H1 (cell line): Measurements from ENCODE around the gene ZBTB7A. TPM values are rescaled to one million over a fixed set of nuclear protein-coding genes. Genes with fewer than 3 reads are reported as not detected.
A peak's percentile ranks its signal among the peaks of the same experiment; 100 is the strongest.

Experiments
- CTCF ChIA-PET: fragments of 300-600 bp; sonication (Branson Sonifier 250); formaldehyde crosslinking; loops from one replicate; lab custom pipeline; 2021; ENCODE audit not compliant: partially characterized antibody; lab: Charles Lee
- POLR2A ChIA-PET: fragments of 300-600 bp; sonication (Branson Sonifier 250); formaldehyde crosslinking; loops from one replicate; lab custom pipeline; 2021; ENCODE audit warnings: inconsistent platforms; ENCODE audit not compliant: partially characterized antibody; lab: Charles Lee
- DNase-seq, 2 experiments: peaks; one replicate each; pipeline versions ENCODE4 v3.0.0 to v3.0.0-alpha.2; 2010 to 2022; ENCODE audit warnings: low spot score in 2 of 2, low read depth in 1 of 2, mixed read lengths in 1 of 2
- FAIRE-seq: peaks from 2 replicates; lab custom pipeline; 2011; peaks lifted over from hg19 to GRCh38; lab: Jason Lieb, UNC
- H2AFZ ChIP-seq: 2 replicates; pipeline ENCODE4 v1.8.1; 2012; ENCODE audit warnings: low read length, inconsistent platforms
- H2AK5ac ChIP-seq: 2 replicates; pipeline ENCODE4 v1.6.1; 2013; ENCODE audit warnings: low read depth, low read length
- H2BK120ac ChIP-seq: replicated peaks from 2 replicates; pipeline ENCODE3; 2013; ENCODE audit warnings: low read depth, low read length, inconsistent platforms
- H2BK12ac ChIP-seq: 2 replicates; pipeline ENCODE4 v1.6.1; 2013; ENCODE audit warnings: low read depth, low read length
- H2BK15ac ChIP-seq: 2 replicates; pipeline ENCODE4 v1.6.1; 2013; ENCODE audit warnings: low read length
- H2BK20ac ChIP-seq: 2 replicates; pipeline ENCODE4 v1.6.1; 2013; ENCODE audit warnings: low read length
- H2BK5ac ChIP-seq: 2 replicates; pipeline ENCODE4 v1.6.1; 2013; ENCODE audit warnings: low read depth, low read length
- H3K14ac ChIP-seq: 2 replicates; pipeline ENCODE4 v1.6.1; 2013; ENCODE audit warnings: inconsistent platforms; ENCODE audit not compliant: insufficient read length
- H3K18ac ChIP-seq: 2 replicates; pipeline ENCODE4 v1.6.1; 2013; ENCODE audit warnings: low read length; ENCODE audit errors: extremely low read depth
- H3K23ac ChIP-seq: 2 replicates; pipeline ENCODE4 v1.6.1; 2013; ENCODE audit warnings: inconsistent platforms; ENCODE audit not compliant: insufficient read length
- H3K23me2 ChIP-seq: 2 replicates; pipeline ENCODE4 v1.6.1; 2013; ENCODE audit warnings: low read depth, low read length
- H3K27ac ChIP-seq: 2 replicates; pipeline ENCODE4 v1.6.1; 2011; ENCODE audit warnings: low read depth, low read length, inconsistent platforms
- H3K27me3 ChIP-seq, 4 experiments: replicated peaks in 1 of 4; 1 replicate in 1 of 4; 2 replicates in 3 of 4; pipeline versions ENCODE4 v1.6.1 to v1.8.1; 2011 to 2013; ENCODE audit warnings: low read length in 3 of 4, mild to moderate bottlenecking in 3 of 4, inconsistent platforms in 2 of 4, mixed read lengths in 2 of 4, moderate library complexity in 1 of 4; ENCODE audit not compliant: control insufficient read depth in 3 of 4, insufficient read depth in 3 of 4; ENCODE audit errors: extremely low read depth in 1 of 4
- H3K36me3 ChIP-seq, 4 experiments: 2 replicates each; pipeline versions ENCODE4 v1.6.1 to v1.8.1; 2011 to 2013; ENCODE audit warnings: mild to moderate bottlenecking in 4 of 4, low read length in 3 of 4, moderate library complexity in 2 of 4, control low read depth in 1 of 4, inconsistent platforms in 1 of 4; ENCODE audit not compliant: insufficient read depth in 4 of 4, control insufficient read depth in 2 of 4
- H3K4ac ChIP-seq: replicated peaks from 2 replicates; pipeline ENCODE3; 2013; ENCODE audit warnings: low read length, low read depth, mixed read lengths, inconsistent platforms; ENCODE audit not compliant: insufficient read length
- H3K4me1 ChIP-seq, 4 experiments: replicated peaks in 1 of 4; 1 replicate in 1 of 4; 2 replicates in 3 of 4; pipeline versions ENCODE4 v1.6.1 to v1.8.1; 2011 to 2013; ENCODE audit warnings: low read length in 3 of 4, inconsistent platforms in 2 of 4, mixed read lengths in 1 of 4; ENCODE audit not compliant: insufficient read depth in 4 of 4, control insufficient read depth in 3 of 4
- H3K4me2 ChIP-seq, 2 experiments: 2 replicates each; pipeline versions ENCODE4 v1.6.1 to v1.8.1; 2011 to 2013; ENCODE audit warnings: low read depth in 2 of 2, low read length in 2 of 2, control low read depth in 1 of 2, inconsistent platforms in 1 of 2, mild to moderate bottlenecking in 1 of 2; ENCODE audit not compliant: insufficient read depth in 1 of 2
- H3K4me3 ChIP-seq, 4 experiments: fragments of 200-600, 300-600 bp in 1 of 4; sonication (generic), shearing (Covaris generic), sonication (Bioruptor Twin) in 1 of 4; 2 replicates each; pipeline versions ENCODE4 v1.5.1 to v1.8.1; 2011 to 2016; ENCODE audit warnings: low read length in 4 of 4, low read depth in 3 of 4, control low read depth in 2 of 4, inconsistent platforms in 2 of 4, mild to moderate bottlenecking in 2 of 4, mixed read lengths in 1 of 4, moderate library complexity in 1 of 4; ENCODE audit not compliant: insufficient read depth in 2 of 4; ENCODE audit errors: extremely low read depth in 1 of 4
- H3K56ac ChIP-seq: replicated peaks from 2 replicates; pipeline ENCODE3; 2013; ENCODE audit warnings: low read depth, mild to moderate bottlenecking, mixed read lengths, low read length, inconsistent platforms; ENCODE audit not compliant: insufficient read length
- H3K79me1 ChIP-seq: 2 replicates; pipeline ENCODE4 v1.6.1; 2013; ENCODE audit warnings: low read depth, low read length, control low read depth
- H3K79me2 ChIP-seq, 2 experiments: 2 replicates each; pipeline versions ENCODE4 v1.6.1 to v1.8.1; 2012 to 2013; ENCODE audit warnings: low read length in 2 of 2, mild to moderate bottlenecking in 2 of 2, inconsistent platforms in 1 of 2; ENCODE audit not compliant: insufficient read depth in 2 of 2, control insufficient read depth in 1 of 2
- H3K9ac ChIP-seq, 4 experiments: replicated peaks in 1 of 4; 1 replicate in 1 of 4; 2 replicates in 3 of 4; pipeline versions ENCODE4 v1.6.1 to v1.8.1; 2011 to 2013; ENCODE audit warnings: low read depth in 3 of 4, low read length in 3 of 4, control low read depth in 2 of 4, mild to moderate bottlenecking in 2 of 4, moderate library complexity in 2 of 4, inconsistent platforms in 1 of 4; ENCODE audit errors: extremely low read depth in 1 of 4
- H3K9me3 ChIP-seq, 2 experiments: 2 replicates each; pipeline versions ENCODE4 v1.6.1 to v1.8.1; 2012 to 2013; ENCODE audit warnings: mild to moderate bottlenecking in 2 of 2, moderate library complexity in 2 of 2, control low read depth in 1 of 2, inconsistent platforms in 1 of 2, low read depth in 1 of 2, low read length in 1 of 2, mixed read lengths in 1 of 2; ENCODE audit not compliant: insufficient read depth in 2 of 2
- H4K20me1 ChIP-seq, 2 experiments: replicated peaks in 1 of 2; 2 replicates each; pipeline versions ENCODE3 to v1.8.1; 2011 to 2013; ENCODE audit warnings: inconsistent platforms in 2 of 2, low read length in 2 of 2, mild to moderate bottlenecking in 1 of 2; ENCODE audit not compliant: insufficient read depth in 2 of 2, control insufficient read depth in 1 of 2
- H4K5ac ChIP-seq: 2 replicates; pipeline ENCODE4 v1.6.1; 2013; ENCODE audit warnings: low read length, low read depth, mixed read lengths, inconsistent platforms; ENCODE audit not compliant: insufficient read length
- H4K8ac ChIP-seq: 2 replicates; pipeline ENCODE4 v1.8.0; 2013; ENCODE audit warnings: mild to moderate bottlenecking, moderate library complexity, low read length, inconsistent platforms; ENCODE audit not compliant: insufficient read depth; ENCODE audit errors: extremely low read depth
- H4K91ac ChIP-seq: replicated peaks from 2 replicates; pipeline ENCODE3; 2013; ENCODE audit warnings: low read length, mixed read lengths, inconsistent platforms; ENCODE audit not compliant: insufficient read length
- BRCA1 ChIP-seq: IDR thresholded peaks from 2 replicates; pipeline ENCODE4 v1.6.1; 2012; ENCODE audit warnings: low read depth, low read length, improper control_type of control experiment
- KDM1A ChIP-seq: fragments of 200-600, 300-600 bp; sonication (generic); IDR thresholded peaks from 2 replicates; pipeline ENCODE4 v1.7.1; 2016; ENCODE audit warnings: mild to moderate bottlenecking, low read length, borderline replicate concordance
- POLR2A ChIP-seq, 2 experiments: IDR thresholded peaks; 1 replicate in 1 of 2; 2 replicates in 1 of 2; pipeline ENCODE4 v1.6.1; 2011; ENCODE audit warnings: low read depth in 2 of 2, low read length in 2 of 2, mild to moderate bottlenecking in 2 of 2; ENCODE audit errors: control extremely low read depth in 1 of 2
- WGBS, 2 experiments: shearing (Covaris generic) in 1 of 2; methylation state at CpG; one replicate each; pipeline versions ENCODE4 v1.1.6 to v1.1.7; 2013 to 2015; ENCODE audit warnings: low lambda C conversion rate in 2 of 2, mixed read lengths in 2 of 2, inconsistent platforms in 1 of 2, low coverage in 1 of 2, missing lambda C conversion rate in 1 of 2; ENCODE audit not compliant: insufficient replicate concordance in 2 of 2, insufficient coverage in 1 of 2, insufficient read length in 1 of 2; ENCODE audit errors: extremely low coverage in 1 of 2, missing lambda C conversion rate in 1 of 2; 5-methylcytosine and 5-hydroxymethylcytosine counted together
- polyA plus RNA-seq, 7 experiments: library from polyadenylated mRNA; depleted of rRNA in 3 of 7; stranded (reverse) in 5 of 7; unstranded in 2 of 7; fragments of >200 nt in 5 of 7; fragments of 200-250 nt in 2 of 7; gene quantifications; 1 replicate in 5 of 7; 2 replicates in 1 of 7; 4 replicates in 1 of 7; pipeline versions ENCODE4 v1.2.1 to v1.2.3, GENCODE V29; 2011 to 2013; ENCODE audit warnings: missing spikeins in 2 of 7, mixed read lengths in 2 of 7
- total RNA-seq: library from RNA; stranded (reverse); fragmentation: NEBNext Ultra II Directional; extraction: Animal tissue kit (Norgen Biotek cat#: 25700); gene quantifications from 2 replicates; pipeline ENCODE4 v1.2.1, GENCODE V29; 2021

Gene ZBTB7A
- total and polyA plus RNA-seq, 2 of the 8 experiments (the other 6 are each of a cell fraction or from before 2014, with no cell fraction given), result 5.6 to 17.8 TPM

GRCh38 chr19:4060621-4061177 lies 6.0 kb downstream of the ZBTB7A start:
- Histone ChIP-seq H3K27me3 (no peaks in the 10 kb centered on the region), H3K9me3 (no peaks in the 10 kb centered on the region), H4K8ac (peak overlapping the region; percentile 73; the same call in 1 of the 2 replicates), H2AFZ (no peak overlapping the region), H4K5ac (no peak overlapping the region), H2BK5ac (peak overlapping the region; percentile 71; the same call in 1 of the 2 replicates), H3K4me1 (peaks cover 0 to 39% (median 20%) of the 10 kb centered on the region in 4 experiments; a peak in 5 of 7 replicates), H3K27ac (no peak overlapping the region; the same call in 1 of the 2 replicates), H2AK5ac (no peak overlapping the region), H3K36me3 (no peaks in the 10 kb centered on the region), H2BK12ac (peak overlapping the region; percentile 68; the same call in 1 of the 2 replicates), H3K23ac (no peak overlapping the region), H2BK120ac (no peak overlapping the region), H3K4ac (no peak overlapping the region), H3K4me3 (no peak overlapping the region), H4K20me1 (peaks cover 40 to 42% of the 10 kb centered on the region in 2 experiments), H3K23me2 (peaks cover 4% of the 10 kb centered on the region; the same call in 1 of the 2 replicates), H3K18ac (peak overlapping the region; percentile 78), H3K79me2 (peaks cover 28 to 84% of the 10 kb centered on the region in 2 experiments; a peak in 3 of 4 replicates), H3K14ac (no peak overlapping the region), H3K4me2 (peak overlapping the region in 1 of 2 experiments; percentile 32; a peak in 1 of 4 replicates), H3K79me1 (peaks cover 15% of the 10 kb centered on the region), H2BK15ac (no peak overlapping the region), H3K9ac (no peak overlapping the region), H3K56ac (no peak overlapping the region), H4K91ac (peak overlapping the region; percentile 53), H2BK20ac (no peak overlapping the region)
- no peak for FAIRE-seq
- ChIA-PET POLR2A (interaction anchor here (0.9 to 2.7 kb wide), 6 partner anchors 13 to 75 kb away, joined by 3 to 7 read pairs (median 4); no protein-coding TSS in a partner anchor), CTCF (interaction anchor here (1.7 kb wide), 1 partner anchor 57 kb away, joined by 4 read pairs; no protein-coding TSS in a partner anchor)
- DNase-seq, result no peak
- 86% methylated on average over 16 of the region's 16 CpGs; no CpG with 5 or more reads in 1 of the 2 experiments for WGBS, 2 experiments
- no peak for TF ChIP-seq BRCA1
- TF ChIP-seq KDM1A, result 0 out of 2 replicates have a peak, but pooled peaks have one; percentile 19
- TF ChIP-seq POLR2A (IDR thresholded peaks at IDR 0.05; ENCODE audit: control extremely low read depth in 1 of 2, low read depth in 2 of 2, low read length in 2 of 2), result peak in 1 of 2 experiments; percentile 32; a peak in 1 of 3 replicates
